Measurements from ENCODE around the gene ROPN1B.

DNA sequence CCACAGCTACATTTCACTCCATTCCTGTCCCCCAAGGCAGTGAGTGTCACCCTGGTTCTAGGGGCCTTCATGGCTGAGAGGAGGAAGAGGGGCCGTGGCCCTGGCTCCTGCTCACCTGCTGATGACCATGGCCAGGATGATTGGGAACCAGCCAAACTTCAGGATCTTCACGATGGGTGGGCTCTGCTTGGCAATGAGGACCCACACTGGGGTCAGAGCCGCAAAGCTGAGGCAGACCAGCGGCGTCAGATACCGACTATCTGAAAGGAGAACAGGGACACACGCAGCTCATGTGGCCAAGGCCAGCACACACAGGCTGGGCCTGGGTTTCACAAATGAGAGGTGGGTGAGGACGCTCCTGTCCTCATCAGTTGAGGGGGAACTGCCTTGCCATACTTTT, 47.6 kb downstream of the ROPN1B start:
- TF ChIP-seq, protein P1, sequence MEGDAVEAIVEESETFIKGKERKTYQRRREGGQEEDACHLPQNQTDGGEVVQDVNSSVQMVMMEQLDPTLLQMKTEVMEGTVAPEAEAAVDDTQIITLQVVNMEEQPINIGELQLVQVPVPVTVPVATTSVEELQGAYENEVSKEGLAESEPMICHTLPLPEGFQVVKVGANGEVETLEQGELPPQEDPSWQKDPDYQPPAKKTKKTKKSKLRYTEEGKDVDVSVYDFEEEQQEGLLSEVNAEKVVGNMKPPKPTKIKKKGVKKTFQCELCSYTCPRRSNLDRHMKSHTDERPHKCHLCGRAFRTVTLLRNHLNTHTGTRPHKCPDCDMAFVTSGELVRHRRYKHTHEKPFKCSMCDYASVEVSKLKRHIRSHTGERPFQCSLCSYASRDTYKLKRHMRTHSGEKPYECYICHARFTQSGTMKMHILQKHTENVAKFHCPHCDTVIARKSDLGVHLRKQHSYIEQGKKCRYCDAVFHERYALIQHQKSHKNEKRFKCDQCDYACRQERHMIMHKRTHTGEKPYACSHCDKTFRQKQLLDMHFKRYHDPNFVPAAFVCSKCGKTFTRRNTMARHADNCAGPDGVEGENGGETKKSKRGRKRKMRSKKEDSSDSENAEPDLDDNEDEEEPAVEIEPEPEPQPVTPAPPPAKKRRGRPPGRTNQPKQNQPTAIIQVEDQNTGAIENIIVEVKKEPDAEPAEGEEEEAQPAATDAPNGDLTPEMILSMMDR (conservative IDR thresholded peaks at IDR 0.05; ENCODE audit: low read depth in 2 of 2): no peak
- TF ChIP-seq EZH2 (IDR thresholded peaks at IDR 0.05; ENCODE audit: low read depth, unreplicated experiment) (no peak), JUNB (IDR thresholded peaks at IDR 0.05; ENCODE audit: unreplicated experiment) (no peak)

All from GM23338 (cell line).